ENCODE data around the gene NUDT22. TPM values are rescaled to one million over a fixed set of nuclear protein-coding genes. Genes with fewer than 3 reads are reported as not detected.

The NUDT22 gene
- total and polyA plus RNA-seq, 7 experiments from 2014 or later: 40.7 to 94.0 (median 56.9) TPM

- POLR2A ChIA-PET: interaction anchor here (0.7 to 12.3 kb wide), 16 partner anchors 9 to 624 kb away, joined by 3 to 154 read pairs (median 5); partner anchors contain the start of genes ESRRA, FERMT3, NUDT22 and PRDX5
Observed at GRCh38 chr11:64241241-64241490, 15.1 kb downstream of the NUDT22 start.

GRCh38 chr11:64241491-64242374 lies 15.7 kb downstream of the NUDT22 start:
- intact Hi-C loops (cut with micrococcal nuclease): loop anchor here (1.0 to 5.0 kb wide), 17 partner anchors 9 to 506 kb away; partner anchors contain the start of genes DNAJC4 (in 2 of the 2), ESRRA (in 2 of the 2), FERMT3 (in 2 of the 2) and GPR137 (in 2 of the 2)
- no peaks in the 10 kb centered on the region for H3K9me3 Mint-ChIP-seq
- CTCF ChIA-PET: interaction anchor here (1.0 to 1.8 kb wide), 8 partner anchors 9 to 63 kb away, joined by 3 to 11 read pairs (median 5); partner anchors contain the start of genes FERMT3, NUDT22, PLCB3 and TRPT1
- H3K36me3 ChIP-seq (ENCODE audit: control insufficient read depth in 2 of 3, insufficient read depth in 3 of 3, low read length in 3 of 3): peaks cover 0 to 30% (median 6%) of the 10 kb centered on the region in 3 experiments
- POLR2A ChIA-PET: interaction anchor here (0.8 to 12.3 kb wide), 18 partner anchors 8 to 503 kb away, joined by 3 to 154 read pairs (median 5); partner anchors contain the start of genes ESRRA, FERMT3, NUDT22 and PLCB3
- no peak for DNase-seq
- no peaks in the 10 kb centered on the region for H3K27me3 ChIP-seq (ENCODE audit: control insufficient read depth in 2 of 2, insufficient read depth in 2 of 2, low read length in 2 of 2)
- peak overlapping the region; percentile 80 to 95 (median 89) for H3K4me3 Mint-ChIP-seq
- peak overlapping the region; percentile 97 to 100 (median 99) for H3K27ac Mint-ChIP-seq
- H3K27ac ChIP-seq (ENCODE audit: low read depth, low read length): peak overlapping the region; percentile 99
- H3K4me3 ChIP-seq (ENCODE audit: low read length): peak overlapping the region; percentile 73
- H3K4me1 Mint-ChIP-seq: peaks cover 8 to 45% (median 30%) of the 10 kb centered on the region in 7 donors
- peaks cover 0 to 6% (median 0%) of the 10 kb centered on the region in 5 donors for H3K36me3 Mint-ChIP-seq
- peaks cover 21 to 31% of the 10 kb centered on the region in 2 donors for H3K4me1 ChIP-seq (ENCODE audit: control insufficient read depth in 2 of 2, insufficient read depth in 2 of 2, low read length in 2 of 2)
- no peaks in the 10 kb centered on the region for H3K27me3 Mint-ChIP-seq
- no peaks in the 10 kb centered on the region for H3K9me3 ChIP-seq (ENCODE audit: control insufficient read depth in 2 of 3, low read length in 3 of 3)
- ATAC-seq: no peak

More at GRCh38 chr11:64241241-64241490, 15.1 kb downstream of the NUDT22 start:
- peak overlapping the region; percentile 73 for H3K4me3 ChIP-seq (ENCODE audit: low read length)
- H3K27me3 ChIP-seq (ENCODE audit: control insufficient read depth in 2 of 2, insufficient read depth in 2 of 2, low read length in 2 of 2): no peaks in the 10 kb centered on the region
- no peaks in the 10 kb centered on the region for H3K27me3 Mint-ChIP-seq
- peak; percentile 99 to 100 (median 100) for DNase-seq
- H3K4me3 Mint-ChIP-seq: peak overlapping the region; percentile 80 to 95 (median 89)
- CTCF ChIA-PET: interaction anchor here (1.0 to 1.8 kb wide), 6 partner anchors 9 to 63 kb away, joined by 3 to 11 read pairs (median 6); partner anchors contain the start of genes FERMT3, NUDT22, PLCB3 and TRPT1
- no peaks in the 10 kb centered on the region for H3K9me3 Mint-ChIP-seq
- H3K4me1 ChIP-seq (ENCODE audit: control insufficient read depth in 2 of 2, insufficient read depth in 2 of 2, low read length in 2 of 2): peaks cover 21 to 31% of the 10 kb centered on the region in 2 donors
- peak; percentile 90 for ATAC-seq
- intact Hi-C loops (cut with micrococcal nuclease): loop anchor here (1.0 to 5.0 kb wide), 17 partner anchors 9 to 506 kb away; partner anchors contain the start of genes DNAJC4 (in 2 of the 2), ESRRA (in 2 of the 2), FERMT3 (in 2 of the 2) and GPR137 (in 2 of the 2)
- peak overlapping the region; percentile 99 for H3K27ac ChIP-seq (ENCODE audit: low read depth, low read length)
- peaks cover 8 to 45% (median 30%) of the 10 kb centered on the region in 7 donors for H3K4me1 Mint-ChIP-seq
- H3K36me3 ChIP-seq (ENCODE audit: control insufficient read depth in 2 of 3, insufficient read depth in 3 of 3, low read length in 3 of 3): peaks cover 0 to 30% (median 6%) of the 10 kb centered on the region in 3 experiments
- peaks cover 0 to 6% (median 0%) of the 10 kb centered on the region in 5 donors for H3K36me3 Mint-ChIP-seq
- peak overlapping the region; percentile 97 to 100 (median 99) for H3K27ac Mint-ChIP-seq
- no peaks in the 10 kb centered on the region for H3K9me3 ChIP-seq (ENCODE audit: control insufficient read depth in 2 of 3, low read length in 3 of 3)

- no peaks in the 10 kb centered on the region for H3K27me3 Mint-ChIP-seq
- no peak for ATAC-seq
- Histone ChIP-seq H3K27ac (ENCODE audit: low read depth, low read length) (no peak overlapping the region), H3K4me3 (ENCODE audit: low read length) (no peak overlapping the region), H3K27me3 (ENCODE audit: control insufficient read depth in 2 of 2, insufficient read depth in 2 of 2, low read length in 2 of 2) (no peaks in the 10 kb centered on the region), H3K36me3 (ENCODE audit: control insufficient read depth in 2 of 3, insufficient read depth in 3 of 3, low read length in 3 of 3) (peaks cover 0 to 17% (median 0%) of the 10 kb centered on the region in 3 experiments), H3K4me1 (ENCODE audit: control insufficient read depth in 2 of 2, insufficient read depth in 2 of 2, low read length in 2 of 2) (peaks cover 25 to 35% of the 10 kb centered on the region in 2 donors), H3K9me3 (ENCODE audit: control insufficient read depth in 2 of 3, low read length in 3 of 3) (no peaks in the 10 kb centered on the region)
- CTCF ChIA-PET: interaction anchor here (0.5 to 4.5 kb wide), 11 partner anchors 9 to 653 kb away, joined by 3 to 30 read pairs (median 4); partner anchors contain the start of genes FERMT3, PRDX5, TRMT112 and VEGFB
- DNase-seq: no peak
- POLR2A ChIA-PET: interaction anchor here (0.5 to 12.3 kb wide), 11 partner anchors 7 to 1620 kb away, joined by 3 to 154 read pairs (median 5); partner anchors contain the start of genes ESRRA, FERMT3, NUDT22 and PLCB3
- H3K36me3 Mint-ChIP-seq: peaks cover 0 to 1% (median 0%) of the 10 kb centered on the region in 5 donors
- H3K4me1 Mint-ChIP-seq: peaks cover 15 to 47% (median 35%) of the 10 kb centered on the region in 7 donors
- intact Hi-C loops (cut with micrococcal nuclease): loop anchor here in 1 of 2 donors (5.0 kb wide), 1 partner anchor 504 kb away; no protein-coding TSS in a partner anchor
- peak overlapping the region; percentile 29 to 95 (median 62) for H3K4me3 Mint-ChIP-seq
- no peaks in the 10 kb centered on the region for H3K9me3 Mint-ChIP-seq
- H3K27ac Mint-ChIP-seq: peak overlapping the region in 7 of 9 donors; percentile 7 to 55 (median 50)
Observed at GRCh38 chr11:64243236-64243854, 17.3 kb downstream of the NUDT22 start.

GRCh38 chr11:64244107-64244506 lies 18.0 kb downstream of the NUDT22 start:
- intact Hi-C loops (cut with micrococcal nuclease): loop anchor here in 1 of 2 donors (5.0 kb wide), 1 partner anchor 503 kb away; no protein-coding TSS in a partner anchor
- Mint-ChIP-seq H3K9me3 (no peaks in the 10 kb centered on the region), H3K4me1 (peaks cover 15 to 43% (median 35%) of the 10 kb centered on the region in 7 donors), H3K36me3 (peaks cover 0 to 1% (median 0%) of the 10 kb centered on the region in 5 donors), H3K27me3 (no peaks in the 10 kb centered on the region), H3K27ac (peak overlapping the region in 4 of 9 donors; percentile 7 to 45 (median 23)), H3K4me3 (peak overlapping the region in 7 of 10 donors; percentile 16 to 95 (median 31))
- no peaks in the 10 kb centered on the region for H3K27me3 ChIP-seq (ENCODE audit: control insufficient read depth in 2 of 2, insufficient read depth in 2 of 2, low read length in 2 of 2)
- H3K4me1 ChIP-seq (ENCODE audit: control insufficient read depth in 2 of 2, insufficient read depth in 2 of 2, low read length in 2 of 2): peaks cover 25 to 35% of the 10 kb centered on the region in 2 donors
- H3K36me3 ChIP-seq (ENCODE audit: control insufficient read depth in 2 of 3, insufficient read depth in 3 of 3, low read length in 3 of 3): peaks cover 0 to 11% (median 0%) of the 10 kb centered on the region in 3 experiments
- ATAC-seq: no peak
- H3K4me3 ChIP-seq (ENCODE audit: low read length): no peak overlapping the region
- no peaks in the 10 kb centered on the region for H3K9me3 ChIP-seq (ENCODE audit: control insufficient read depth in 2 of 3, low read length in 3 of 3)
- POLR2A ChIA-PET: interaction anchor here (0.6 to 12.3 kb wide), 8 partner anchors 8 to 1621 kb away, joined by 3 to 154 read pairs (median 10); partner anchors contain the start of genes ESRRA, FERMT3, NUDT22 and PRDX5
- DNase-seq: no peak
- H3K27ac ChIP-seq (ENCODE audit: low read depth, low read length): no peak overlapping the region
- CTCF ChIA-PET: interaction anchor here (0.5 to 4.5 kb wide), 6 partner anchors 10 to 653 kb away, joined by 3 to 30 read pairs (median 4); partner anchors contain the start of genes FERMT3 and VEGFB

GRCh38 chr11:64244966-64245365 lies 18.9 kb downstream of the NUDT22 start:
- Histone ChIP-seq H3K9me3 (ENCODE audit: control insufficient read depth in 2 of 3, low read length in 3 of 3) (no peaks in the 10 kb centered on the region), H3K27me3 (ENCODE audit: control insufficient read depth in 2 of 2, insufficient read depth in 2 of 2, low read length in 2 of 2) (no peaks in the 10 kb centered on the region), H3K36me3 (ENCODE audit: control insufficient read depth in 2 of 3, insufficient read depth in 3 of 3, low read length in 3 of 3) (peaks cover 0 to 11% (median 0%) of the 10 kb centered on the region in 3 experiments), H3K27ac (ENCODE audit: low read depth, low read length) (peak overlapping the region; percentile 59), H3K4me3 (ENCODE audit: low read length) (no peak overlapping the region), H3K4me1 (ENCODE audit: control insufficient read depth in 2 of 2, insufficient read depth in 2 of 2, low read length in 2 of 2) (peaks cover 24 to 31% of the 10 kb centered on the region in 2 donors)
- ChIA-PET CTCF (interaction anchor here (1.3 to 4.5 kb wide), 3 partner anchors 39 to 73 kb away, joined by 3 to 30 read pairs (median 4); partner anchors contain the start of genes FERMT3, PRDX5 and TRMT112), POLR2A (interaction anchor here (0.6 to 12.3 kb wide), 10 partner anchors 9 to 388 kb away, joined by 3 to 154 read pairs (median 7); partner anchors contain the start of genes BAD, CATSPERZ, FERMT3 and PRDX5)
- H3K9me3 Mint-ChIP-seq: no peaks in the 10 kb centered on the region
- ATAC-seq: no peak
- peaks cover 0 to 1% (median 0%) of the 10 kb centered on the region in 5 donors for H3K36me3 Mint-ChIP-seq
- intact Hi-C loops (cut with micrococcal nuclease): loop anchor here in 1 of 2 donors (5.0 kb wide), 1 partner anchor 502 kb away; no protein-coding TSS in a partner anchor
- H3K4me3 Mint-ChIP-seq: peak overlapping the region in 8 of 10 donors; percentile 23 to 93 (median 86)
- no peak for DNase-seq
- peak overlapping the region in 6 of 9 donors; percentile 9 to 73 (median 65) for H3K27ac Mint-ChIP-seq
- H3K4me1 Mint-ChIP-seq: peaks cover 15 to 46% (median 34%) of the 10 kb centered on the region in 7 donors
- H3K27me3 Mint-ChIP-seq: no peaks in the 10 kb centered on the region
